ENCODE data around the gene BET1L.

- TF ChIP-seq CTCF (IDR thresholded peaks at IDR 0.05; ENCODE audit: borderline replicate concordance, extremely low read depth, low read length, poor library complexity, severe bottlenecking) = no peak
- no peak for TF ChIP-seq EZH2 (IDR thresholded peaks at IDR 0.05; ENCODE audit: borderline replicate concordance, low read depth, low read length, severe bottlenecking)
Observed at GRCh38 chr11:210803-211180, 3.6 kb upstream of the BET1L start.
